ENCODE results near the gene OR4A5.
"Not testable (repeated sequence)": the region's sequence is repeated elsewhere in the genome, so short reads cannot be mapped to it uniquely, and the experiment has no call there.

The OR4A5 gene, protein sequence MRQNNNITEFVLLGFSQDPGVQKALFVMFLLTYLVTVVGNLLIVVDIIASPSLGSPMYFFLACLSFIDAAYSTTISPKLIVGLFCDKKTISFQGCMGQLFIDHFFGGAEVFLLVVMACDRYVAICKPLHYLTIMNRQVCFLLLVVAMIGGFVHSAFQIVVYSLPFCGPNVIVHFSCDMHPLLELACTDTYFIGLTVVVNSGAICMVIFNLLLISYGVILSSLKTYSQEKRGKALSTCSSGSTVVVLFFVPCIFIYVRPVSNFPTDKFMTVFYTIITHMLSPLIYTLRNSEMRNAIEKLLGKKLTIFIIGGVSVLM

DNA sequence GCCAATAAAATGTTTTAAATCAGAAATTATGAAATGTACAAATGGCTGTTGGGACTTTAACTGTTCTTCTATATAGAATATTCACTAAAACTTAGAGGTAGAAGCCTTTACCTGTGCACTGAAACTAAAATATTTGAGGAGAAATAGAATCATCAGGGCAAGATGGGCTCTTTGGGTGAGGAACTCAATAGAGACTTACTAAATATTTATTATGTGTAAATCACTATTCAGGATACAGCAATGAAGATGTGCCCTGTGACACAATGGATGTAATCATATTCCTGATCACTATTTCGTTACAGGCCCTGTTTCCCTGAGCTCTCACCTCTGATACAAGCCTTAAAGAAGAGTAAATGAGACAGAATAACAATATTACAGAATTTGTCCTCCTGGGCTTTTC, at the start of gene OR4A5:
OR4A5 (plus strand) TSS at position 301 of the 400 bp plus-strand sequence; CDS start at position 354, 53 bp downstream.
- DNase-seq (ENCODE audit: low read depth): not testable (repeated sequence)

DNA sequence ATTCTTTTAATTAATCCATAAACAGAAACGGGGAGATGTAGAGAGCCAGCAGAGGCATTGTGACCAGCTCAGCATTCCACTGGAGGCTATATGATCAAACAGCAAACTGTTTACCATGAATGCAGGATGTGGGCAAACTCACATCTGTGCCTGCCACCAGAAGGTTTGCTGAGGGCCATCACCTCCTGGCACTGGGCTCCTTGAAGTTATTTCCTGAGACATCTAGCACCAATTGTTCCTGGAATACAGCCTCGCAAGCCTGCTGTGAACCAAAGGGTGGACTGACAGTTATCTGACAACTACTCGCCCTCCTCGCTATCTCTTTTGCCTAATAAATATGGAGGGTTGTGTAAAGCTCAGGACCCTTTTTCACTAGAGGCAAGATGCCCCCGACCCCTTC, 13.5 kb downstream of the OR4A5 start:
- not testable (repeated sequence) for DNase-seq (ENCODE audit: low read depth)
